ES-I3 (cell line): ENCODE measurements around the gene GAST.
"Not testable (repeated sequence)": the region's sequence is repeated elsewhere in the genome, so short reads cannot be mapped to it uniquely, and the experiment has no call there.

Source experiments
- H3K36me3 ChIP-seq: 2 replicates; pipeline ENCODE4 v1.6.1; 2013; ENCODE audit warnings: mild to moderate bottlenecking, low read length, control low read depth, moderate library complexity; ENCODE audit not compliant: insufficient read depth
- H3K4me1 ChIP-seq: 2 replicates; pipeline ENCODE4 v1.6.1; 2013; ENCODE audit warnings: mild to moderate bottlenecking, control low read depth, low read length; ENCODE audit not compliant: insufficient read depth
- H3K9ac ChIP-seq: 2 replicates; pipeline ENCODE4 v1.6.1; 2013; ENCODE audit warnings: low read depth, mild to moderate bottlenecking, low read length, moderate library complexity
- H3K9me3 ChIP-seq: 2 replicates; pipeline ENCODE4 v1.6.1; 2013; ENCODE audit warnings: mild to moderate bottlenecking, low read length, moderate library complexity; ENCODE audit not compliant: control insufficient read depth, insufficient read depth

The GAST gene

DNA sequence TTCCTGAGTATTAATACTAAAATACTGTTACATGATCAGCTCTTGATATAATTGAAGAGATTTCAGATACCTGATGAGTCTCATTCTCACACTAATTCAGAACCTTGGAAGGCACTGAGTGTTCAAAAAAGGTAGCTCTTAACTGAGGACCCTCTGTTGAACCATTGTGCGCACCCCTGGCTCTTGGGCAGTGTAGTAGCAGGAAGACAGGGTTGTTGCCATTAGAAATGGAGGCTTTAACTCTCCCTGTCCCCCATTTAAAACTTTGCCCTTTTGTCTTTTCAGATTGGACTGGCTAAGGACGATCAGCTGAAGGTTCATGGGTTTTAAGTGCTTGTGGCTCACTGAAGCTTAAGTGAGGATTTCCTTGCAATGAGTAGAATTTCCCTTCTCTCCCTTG lies 21.6 kb upstream of the GAST start:
- H3K9ac ChIP-seq = peak overlapping the region; percentile 72; the same call in 1 of the 2 replicates
- no peaks in the 10 kb centered on the region for H3K9me3 ChIP-seq
- no peaks in the 10 kb centered on the region for H3K4me1 ChIP-seq
- peaks cover 34% of the 10 kb centered on the region for H3K36me3 ChIP-seq

DNA sequence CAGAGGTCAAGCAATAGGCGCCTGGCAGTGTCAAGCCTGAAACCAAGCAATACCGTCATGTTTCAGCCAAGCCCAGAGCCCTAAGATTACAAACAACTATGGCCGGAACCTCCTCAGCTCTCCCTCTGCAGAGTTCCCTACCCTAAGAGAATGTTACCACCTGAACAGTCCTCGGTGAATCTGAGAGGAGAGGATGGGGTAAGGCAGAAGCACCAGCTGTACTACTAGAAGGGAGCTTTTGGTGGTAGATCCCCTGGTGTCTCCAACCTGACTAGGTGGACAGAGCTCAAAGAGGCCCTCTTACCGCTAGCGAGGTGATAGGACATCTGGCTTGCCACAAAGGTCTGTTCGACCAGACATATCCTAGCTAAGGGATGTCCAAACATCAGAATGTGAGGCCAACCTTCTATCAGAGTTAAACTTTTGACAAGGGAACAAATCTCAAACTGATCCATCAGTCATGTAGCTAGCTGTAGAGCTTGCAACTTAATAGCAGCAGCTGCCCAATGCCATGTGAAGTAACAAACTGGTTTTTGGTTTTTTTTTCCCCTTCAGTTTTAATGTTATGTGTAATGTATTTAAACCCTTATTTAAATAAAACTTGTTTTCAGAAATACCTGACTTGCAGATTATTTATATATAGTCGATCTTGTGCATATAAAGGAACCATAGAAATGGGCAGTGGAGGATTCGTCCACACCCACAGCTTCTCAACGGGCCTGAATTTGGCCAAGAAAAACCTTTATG lies 20.9 kb upstream of the GAST start:
- Histone ChIP-seq H3K36me3 (peaks cover 34% of the 10 kb centered on the region), H3K9me3 (no peaks in the 10 kb centered on the region), H3K4me1 (peaks cover 5% of the 10 kb centered on the region; the same call in 1 of the 2 replicates), H3K9ac (no peak overlapping the region)

DNA sequence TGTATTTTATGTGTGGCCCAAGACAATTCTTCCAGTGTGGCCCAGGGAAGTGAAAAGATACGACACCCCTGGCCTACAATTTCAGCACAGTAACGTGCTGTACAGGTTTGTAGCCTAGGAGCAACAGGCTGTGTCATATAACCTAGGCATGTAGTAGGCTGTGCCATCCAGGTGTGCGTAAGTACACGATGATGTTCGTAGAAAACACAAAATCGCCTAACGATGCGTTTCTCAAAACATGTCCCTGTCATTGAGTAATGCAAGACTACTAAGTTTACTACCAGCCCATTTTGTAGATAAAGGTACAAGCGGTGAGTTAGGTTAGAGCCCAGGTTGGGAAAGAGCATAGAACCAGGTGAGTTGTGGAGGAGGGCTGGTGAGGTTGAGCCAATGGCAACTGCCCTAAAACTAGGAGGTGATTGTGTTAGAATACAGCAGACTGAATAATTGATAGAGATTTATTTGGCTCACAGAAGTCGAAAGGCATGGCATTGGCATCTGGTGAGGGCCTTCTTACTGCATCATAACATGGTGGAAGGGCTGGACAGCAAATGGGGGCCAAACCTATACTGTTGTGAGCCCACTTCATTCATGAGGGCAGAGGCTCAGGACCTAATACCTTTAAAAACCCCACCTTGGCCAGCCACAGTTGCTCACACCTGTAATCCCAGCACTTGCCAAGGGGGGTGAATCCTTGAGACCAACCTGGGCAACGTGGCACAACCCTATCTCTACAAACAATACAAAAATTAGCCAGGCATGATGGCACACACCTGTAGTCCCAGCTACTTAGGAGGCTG lies 19.2 kb upstream of the GAST start:
- Histone ChIP-seq H3K9me3 (no peaks in the 10 kb centered on the region), H3K4me1 (peaks cover 5% of the 10 kb centered on the region; the same call in 1 of the 2 replicates), H3K9ac (no peak overlapping the region), H3K36me3 (peaks cover 34% of the 10 kb centered on the region)

DNA sequence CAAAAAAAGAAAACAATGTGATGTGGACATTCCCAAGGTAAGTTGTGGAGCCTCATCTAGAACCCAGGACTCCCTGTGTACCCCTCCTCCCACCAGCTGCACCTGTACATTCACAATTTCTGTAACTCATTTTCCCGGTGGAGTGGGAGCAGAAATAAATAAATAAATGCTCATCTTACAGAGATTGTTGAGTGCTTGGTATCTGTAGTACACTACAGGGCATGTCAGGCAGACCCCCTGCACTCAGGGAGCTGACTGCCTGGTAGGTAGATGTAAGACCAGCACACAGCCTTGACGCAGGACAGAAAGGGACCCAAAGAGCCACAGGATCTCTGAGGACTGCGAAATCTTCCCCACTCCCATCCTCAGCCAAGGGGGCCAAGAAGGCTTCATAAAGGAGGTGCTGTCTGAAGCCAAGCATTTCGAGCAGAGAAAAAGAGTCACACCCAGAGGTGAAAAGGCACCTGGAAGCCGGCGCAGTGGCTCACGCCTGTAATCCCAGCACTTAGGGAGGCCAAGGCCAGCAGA lies 16.9 kb upstream of the GAST start:
- no peaks in the 10 kb centered on the region for H3K9me3 ChIP-seq
- no peak overlapping the region for H3K9ac ChIP-seq
- H3K36me3 ChIP-seq = peaks cover 27% of the 10 kb centered on the region
- peaks cover 5% of the 10 kb centered on the region; the same call in 1 of the 2 replicates for H3K4me1 ChIP-seq

DNA sequence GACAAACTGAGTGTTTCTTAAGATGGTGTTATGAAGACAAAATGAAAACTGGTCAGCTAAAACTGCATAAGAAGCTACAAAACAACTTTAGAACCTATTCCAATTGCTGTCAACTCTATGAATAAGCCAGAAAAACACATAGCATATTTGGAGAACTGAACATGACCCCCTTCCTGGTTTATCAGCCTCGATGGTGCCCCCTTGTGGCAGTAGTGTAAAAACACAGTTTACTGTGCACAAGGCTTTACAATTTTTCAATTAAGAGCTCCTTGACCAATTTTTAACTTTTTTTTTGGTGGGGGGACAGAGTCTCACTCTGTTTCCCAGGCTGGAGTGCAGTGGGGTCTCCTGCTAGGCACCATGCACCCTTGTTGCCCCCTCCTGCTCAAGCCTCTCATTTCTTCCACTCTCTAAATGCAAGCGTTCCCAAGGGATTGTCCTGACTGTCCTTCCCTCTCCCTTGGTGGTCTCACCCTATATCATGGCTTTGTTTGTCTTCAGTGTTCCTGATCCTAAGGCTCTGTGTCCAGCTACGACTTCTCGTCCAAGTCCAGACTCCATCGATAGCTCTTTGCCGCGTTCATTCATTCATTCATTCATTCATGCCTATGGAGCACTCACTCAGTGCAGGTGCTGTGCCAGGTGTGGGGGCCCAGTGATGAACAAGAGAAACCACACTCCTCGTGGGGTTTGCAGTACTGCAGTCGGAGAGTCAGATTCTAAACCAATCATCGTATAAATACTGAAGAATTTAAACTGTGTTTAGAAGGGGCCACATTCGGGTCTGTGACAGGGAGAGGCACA lies 16.0 kb upstream of the GAST start:
- H3K36me3 ChIP-seq = peaks cover 18% of the 10 kb centered on the region
- no peaks in the 10 kb centered on the region for H3K9me3 ChIP-seq
- H3K9ac ChIP-seq = no peak overlapping the region
- peaks cover 5% of the 10 kb centered on the region; the same call in 1 of the 2 replicates for H3K4me1 ChIP-seq

DNA sequence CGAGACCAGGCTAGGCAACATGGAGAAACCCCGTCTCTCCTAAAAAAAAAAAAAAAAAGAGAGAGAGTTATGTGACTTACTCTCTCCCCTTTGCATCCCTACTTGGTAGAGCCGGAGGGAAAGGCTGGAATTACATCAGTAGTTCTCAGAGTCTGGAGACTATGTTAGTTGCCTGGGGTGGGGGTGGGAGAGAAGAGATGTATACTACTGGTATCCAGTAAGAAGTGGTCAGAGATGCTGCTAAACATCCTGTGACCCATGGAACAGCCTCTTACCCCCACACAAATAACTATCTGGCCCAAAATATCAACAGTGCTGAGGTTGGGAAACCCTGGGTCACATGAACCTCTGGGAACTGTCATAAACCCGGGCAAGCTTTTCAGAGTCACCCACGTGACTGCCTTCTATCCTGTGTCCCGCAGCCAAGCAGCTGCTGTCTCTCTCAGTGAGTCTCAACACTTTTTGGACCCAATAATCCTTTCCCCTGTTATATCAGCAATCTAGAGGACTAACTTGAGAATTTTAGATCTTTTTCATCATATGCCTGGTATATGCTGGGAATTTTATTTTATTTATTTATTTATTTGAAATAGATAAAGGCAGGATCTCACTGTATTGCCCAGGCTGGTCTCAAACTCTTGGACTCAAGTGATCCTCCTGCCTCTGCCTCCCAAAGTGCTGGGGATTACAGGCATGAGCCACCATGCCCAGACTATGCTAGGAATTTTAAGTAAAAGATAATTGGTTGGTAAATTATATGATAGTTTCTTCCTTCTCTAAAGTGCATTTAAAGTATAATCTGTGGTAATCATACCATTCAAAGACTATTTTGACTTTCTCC lies 14.8 kb upstream of the GAST start:
- H3K9ac ChIP-seq = no peak overlapping the region
- no peaks in the 10 kb centered on the region for H3K9me3 ChIP-seq
- peaks cover 5% of the 10 kb centered on the region; the same call in 1 of the 2 replicates for H3K4me1 ChIP-seq
- 0 out of 2 replicates have a peak, but pooled peaks cover 11% of the 10 kb centered on the region for H3K36me3 ChIP-seq

DNA sequence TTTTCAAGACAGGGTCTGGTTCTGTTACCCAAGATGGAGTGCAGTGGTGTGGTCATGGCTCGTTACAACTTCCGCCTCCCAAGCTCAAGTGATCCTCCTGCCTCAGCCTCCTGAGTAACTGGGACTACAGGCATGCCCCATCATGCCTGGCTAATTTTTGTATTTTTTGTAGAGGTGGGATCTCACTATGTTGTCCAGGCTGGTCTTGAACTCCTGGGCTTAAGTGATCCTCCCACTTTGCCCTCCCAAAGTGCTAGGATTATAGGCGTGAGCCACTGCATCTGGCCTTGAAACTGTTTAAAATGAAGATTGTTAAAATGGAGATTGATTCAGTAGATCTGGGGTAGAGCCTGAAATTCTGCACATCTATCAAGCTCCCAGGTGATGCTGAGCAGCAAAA lies 11.3 kb upstream of the GAST start:
- H3K36me3 ChIP-seq, H3K9me3 ChIP-seq: not testable (repeated sequence)
- H3K4me1 ChIP-seq = peaks cover 19% of the 10 kb centered on the region

DNA sequence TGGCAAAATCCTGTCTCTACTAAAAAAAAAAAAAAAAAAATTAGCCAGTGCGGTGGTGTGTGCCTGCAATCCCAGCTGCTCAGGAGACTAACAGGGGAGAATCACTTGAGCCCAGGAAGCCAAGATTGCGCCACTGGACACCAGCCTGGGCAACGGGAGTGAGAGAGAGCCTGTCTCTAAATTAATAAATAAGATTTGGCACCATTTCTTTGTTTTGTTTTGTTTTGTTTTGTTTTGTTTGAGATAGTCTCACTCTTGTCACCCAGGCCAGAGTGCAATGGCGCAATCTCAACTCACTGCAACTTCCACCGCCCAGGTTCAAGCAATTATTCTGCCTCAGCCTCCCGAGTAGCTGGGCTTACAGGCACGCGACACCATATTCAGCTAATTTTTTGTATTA lies 9.4 kb upstream of the GAST start:
- H3K9me3 ChIP-seq = no peaks in the 10 kb centered on the region; the same call in 1 of the 2 replicates
- peaks cover 18% of the 10 kb centered on the region for H3K4me1 ChIP-seq
- no peak overlapping the region for H3K9ac ChIP-seq
- no peaks in the 10 kb centered on the region for H3K36me3 ChIP-seq

More for the DNA sequence above, 11.3 kb upstream of the GAST start:
- not testable (repeated sequence) for H3K9ac ChIP-seq

DNA sequence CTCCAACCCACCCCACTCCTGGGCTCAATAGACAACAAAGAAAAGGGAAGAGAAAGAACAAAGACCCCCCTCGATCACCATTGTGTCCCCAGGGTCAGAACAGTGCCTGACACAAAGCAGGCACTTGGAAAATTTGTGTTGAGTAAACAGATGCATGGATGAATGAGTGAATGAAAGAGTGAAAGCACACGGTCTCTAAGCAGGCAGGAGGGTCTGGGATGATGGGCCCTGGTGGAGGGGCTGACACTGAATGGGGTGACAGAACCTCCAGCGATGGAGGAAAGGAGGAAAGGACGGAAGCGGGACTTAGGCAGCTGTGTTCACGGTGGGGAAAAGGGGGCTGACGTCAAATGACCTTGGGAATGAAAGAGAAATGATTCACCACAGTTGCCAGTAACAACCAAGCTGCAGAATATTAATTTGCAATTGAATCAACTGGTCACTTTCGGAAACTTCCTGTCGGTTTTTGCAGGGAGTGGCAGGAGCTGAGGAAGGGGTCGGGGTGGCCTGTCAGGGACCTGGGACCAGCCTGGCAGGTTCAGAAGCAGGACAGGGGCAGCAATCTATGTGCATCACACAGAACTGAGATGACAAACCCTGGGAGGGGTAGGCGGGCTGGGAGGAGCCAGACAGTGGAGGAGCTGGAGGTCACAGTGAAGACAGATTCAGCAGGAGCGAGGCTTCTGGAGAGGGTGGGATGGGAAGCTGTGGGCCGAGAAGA lies 6.7 kb upstream of the GAST start:
- no peak overlapping the region for H3K9ac ChIP-seq
- H3K9me3 ChIP-seq = no peaks in the 10 kb centered on the region; the same call in 1 of the 2 replicates
- H3K36me3 ChIP-seq = no peaks in the 10 kb centered on the region
- peaks cover 18% of the 10 kb centered on the region for H3K4me1 ChIP-seq

DNA sequence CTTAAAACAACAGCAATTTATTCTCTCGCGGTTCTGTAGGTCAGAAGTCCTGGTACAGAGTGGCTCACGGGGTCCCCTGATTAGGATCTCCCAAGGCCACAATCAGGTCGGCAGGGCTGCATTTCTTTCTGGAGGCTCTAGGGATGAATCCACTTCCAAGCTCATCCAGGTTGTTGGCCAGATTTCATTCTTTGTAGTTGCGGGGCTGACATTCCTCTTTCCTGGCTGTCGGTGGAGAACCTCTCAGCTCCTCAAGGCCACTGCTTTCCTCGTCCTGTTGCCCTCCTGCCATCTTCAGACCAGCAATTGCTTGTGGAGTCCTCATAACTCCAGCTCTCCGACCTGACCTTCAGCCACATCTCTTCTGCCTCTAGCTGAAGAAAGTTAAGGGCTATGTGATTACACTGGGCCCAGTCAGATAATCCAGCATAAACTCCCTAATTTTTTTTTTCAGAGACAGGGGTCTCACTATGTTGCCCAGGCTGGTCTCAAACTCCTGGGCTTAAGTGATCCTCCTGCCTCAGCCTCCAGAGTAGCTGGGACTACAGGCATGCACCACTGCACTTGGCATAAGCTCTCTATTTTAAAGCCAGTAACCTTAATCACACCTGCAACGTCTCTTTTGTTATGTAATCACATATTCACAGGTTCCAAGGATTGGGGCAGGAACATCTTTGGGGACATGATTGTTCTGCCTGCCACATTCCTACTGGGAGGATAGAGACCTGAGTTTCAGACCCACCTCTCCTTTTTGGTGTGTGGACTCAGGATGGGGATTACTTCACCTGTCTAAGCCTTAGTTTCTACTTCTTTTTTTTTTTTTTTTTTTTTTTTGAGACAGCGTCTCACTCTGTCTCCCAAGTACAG lies 4.1 kb upstream of the GAST start:
- H3K9ac ChIP-seq = no peak overlapping the region
- no peaks in the 10 kb centered on the region; the same call in 1 of the 2 replicates for H3K9me3 ChIP-seq
- H3K4me1 ChIP-seq = peaks cover 18% of the 10 kb centered on the region
- H3K36me3 ChIP-seq = no peaks in the 10 kb centered on the region

DNA sequence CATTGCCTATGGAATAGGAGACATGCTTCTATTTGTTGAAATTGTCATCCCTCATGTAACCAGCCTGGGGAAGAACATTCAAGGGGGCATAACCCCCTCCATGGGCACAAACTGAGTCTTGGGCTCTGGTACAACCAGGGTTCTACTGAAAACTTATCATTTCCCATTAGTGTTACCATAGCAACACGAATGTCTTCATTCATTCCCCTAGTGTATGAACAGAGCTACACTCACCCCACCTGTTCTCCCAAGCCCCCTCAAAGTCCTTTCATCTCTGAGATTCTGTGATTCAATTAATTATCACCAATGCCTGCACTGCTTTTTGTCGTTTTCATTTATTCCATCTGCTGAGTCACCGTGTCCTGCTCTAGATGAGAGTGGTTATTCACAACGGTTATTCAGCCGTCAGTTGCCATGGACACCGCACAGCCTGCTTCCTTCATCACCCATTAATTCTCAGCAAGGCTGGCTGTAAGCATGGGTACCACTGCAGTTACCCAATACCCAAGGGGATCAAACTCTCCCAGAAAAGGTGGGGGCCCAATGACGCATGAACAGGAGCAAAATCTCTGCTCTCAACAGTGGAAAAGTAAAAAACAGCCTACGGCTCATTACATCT lies 1.6 kb upstream of the GAST start:
- no peak overlapping the region for H3K9ac ChIP-seq
- no peaks in the 10 kb centered on the region; the same call in 1 of the 2 replicates for H3K9me3 ChIP-seq
- H3K36me3 ChIP-seq = no peaks in the 10 kb centered on the region
- peaks cover 6% of the 10 kb centered on the region; the same call in 1 of the 2 replicates for H3K4me1 ChIP-seq
